HCT116 (cell line): ENCODE measurements around the gene MTPN. TPM values are rescaled to one million over a fixed set of nuclear protein-coding genes. Genes with fewer than 3 reads are reported as not detected.

Experiments
- ATAC-seq: fragments of 200-7000 bp; cut with Tn5 transposase; 2 replicates; pipeline ENCODE4 v1.9.1; 2020; ENCODE audit warnings: mild to moderate bottlenecking, moderate library complexity
- BruUV-seq: library from RNA; stranded (reverse); fragments of 400-500 nt; replicated peaks from 2 replicates; lab custom pipeline; 2021; lab: Mats Ljungman, UMichigan
- CTCF ChIA-PET: fragments of 300-600 bp; sonication (Branson Sonifier 250); formaldehyde crosslinking; loops from one replicate; lab custom pipeline; 2021; ENCODE audit warnings: antibody characterized with exemption; lab: Charles Lee
- POLR2A ChIA-PET: fragments of 300-600, 350-600 bp; sonication (Branson Sonifier 250); formaldehyde crosslinking; loops from one replicate; lab custom pipeline; 2021; ENCODE audit warnings: antibody characterized with exemption; lab: Charles Lee
- RAD21 ChIA-PET, 2 experiments: fragments of 300-600 bp; sonication (Branson Sonifier 250); formaldehyde crosslinking; loops; one replicate each; lab custom pipeline; 2023; ENCODE audit warnings: low total read pairs in 2 of 2; ENCODE audit not compliant: uncharacterized antibody in 2 of 2, unreplicated experiment in 2 of 2, low non-redundant PET in 1 of 2; lab: Charles Lee
- DNase-seq: peaks from one replicate; pipeline ENCODE4 v3.0.0-alpha.2; 2010; ENCODE audit warnings: low read depth, low spot score
- H2AFZ ChIP-seq: fragments of 200-600 bp; shearing (Covaris generic), sonication (generic); 2 replicates; pipeline ENCODE4 v1.6.1; 2017; ENCODE audit warnings: low read depth, mixed run types, mixed read lengths, antibody characterized with exemption, low read length; ENCODE audit not compliant: poor library complexity, severe bottlenecking
- H3K27ac ChIP-seq: 2 replicates; pipeline ENCODE4 v1.5.1; 2012; ENCODE audit warnings: low read depth, low read length
- H3K27me3 ChIP-seq: fragments of 200-600 bp; sonication (generic); 2 replicates; pipeline ENCODE4 v1.6.1; 2016; ENCODE audit warnings: mixed run types, low read length, mixed read lengths; ENCODE audit not compliant: insufficient read depth
- H3K36me3 ChIP-seq, 2 experiments: fragments of 200-500 bp in 1 of 2; fragments of 200-600 bp in 1 of 2; sonication (Bioruptor generic) in 1 of 2; sonication (generic) in 1 of 2; 2 replicates each; pipeline versions ENCODE4 v1.5.1 to v1.6.1; 2014 to 2016; ENCODE audit warnings: low read length in 2 of 2, inconsistent platforms in 1 of 2, mixed read lengths in 1 of 2, mixed run types in 1 of 2; ENCODE audit not compliant: insufficient read depth in 2 of 2, control insufficient read depth in 1 of 2
- H3K4me1 ChIP-seq, 2 experiments: fragments of 200-600 bp in 1 of 2; sonication (generic) in 1 of 2; 2 replicates each; pipeline versions ENCODE4 v1.5.1 to v1.6.1; 2012 to 2017; ENCODE audit warnings: low read length in 2 of 2, inconsistent platforms in 1 of 2, mild to moderate bottlenecking in 1 of 2, mixed read lengths in 1 of 2, mixed run types in 1 of 2, moderate library complexity in 1 of 2; ENCODE audit not compliant: insufficient read depth in 2 of 2, control insufficient read depth in 1 of 2
- H3K4me2 ChIP-seq: fragments of 200-600 bp; sonication (generic); 2 replicates; pipeline ENCODE4 v1.6.1; 2017; ENCODE audit warnings: mixed run types, low read length, mixed read lengths
- H3K4me3 ChIP-seq, 2 experiments: fragments of 200-600 bp in 1 of 2; sonication (generic) in 1 of 2; replicated peaks in 1 of 2; 2 replicates each; pipeline ENCODE4 v1.5.1; 2011 to 2016; ENCODE audit warnings: low read length in 2 of 2, control low read depth in 1 of 2, low read depth in 1 of 2, mild to moderate bottlenecking in 1 of 2, mixed read lengths in 1 of 2, mixed run types in 1 of 2
- H3K79me2 ChIP-seq: fragments of 200-600 bp; sonication (generic); 2 replicates; pipeline ENCODE4 v1.6.1; 2017; ENCODE audit warnings: mild to moderate bottlenecking, mixed run types, low read length, moderate library complexity, mixed read lengths; ENCODE audit not compliant: insufficient read depth
- H3K9ac ChIP-seq: fragments of 200-600 bp; sonication (generic); 2 replicates; pipeline ENCODE4 v1.6.1; 2016; ENCODE audit warnings: low read length, mixed read lengths
- H3K9me2 ChIP-seq: fragments of 200-600 bp; sonication (generic), shearing (Covaris generic); 2 replicates; pipeline ENCODE4 v1.6.1; 2017; ENCODE audit warnings: mixed run types, mild to moderate bottlenecking, moderate library complexity; ENCODE audit not compliant: insufficient read depth
- H3K9me3 ChIP-seq, 2 experiments: fragments of 200-500 bp in 1 of 2; fragments of 200-600 bp in 1 of 2; sonication (Bioruptor generic) in 1 of 2; sonication (generic) in 1 of 2; 2 replicates each; pipeline ENCODE4 v1.6.1; 2014 to 2017; ENCODE audit warnings: low read length in 2 of 2, mixed read lengths in 2 of 2, inconsistent platforms in 1 of 2, low read depth in 1 of 2, mild to moderate bottlenecking in 1 of 2, mixed run types in 1 of 2, moderate library complexity in 1 of 2; ENCODE audit not compliant: control insufficient read depth in 1 of 2, insufficient read depth in 1 of 2
- H4K20me1 ChIP-seq: fragments of 200-600 bp; sonication (generic), shearing (Covaris generic); 2 replicates; pipeline ENCODE4 v1.6.1; 2017; ENCODE audit warnings: mixed run types, mild to moderate bottlenecking, moderate library complexity; ENCODE audit not compliant: insufficient read depth
- CBX3 ChIP-seq: IDR thresholded peaks from 2 replicates; pipeline ENCODE4 v1.6.1; 2012; ENCODE audit warnings: low read depth
- EGR1 ChIP-seq: IDR thresholded peaks from 2 replicates; pipeline ENCODE4 v1.6.1; 2012; ENCODE audit warnings: low read depth
- ELF1 ChIP-seq: IDR thresholded peaks from 2 replicates; pipeline ENCODE4 v1.6.1; 2012; ENCODE audit warnings: low read depth, borderline replicate concordance
- JUND ChIP-seq: IDR thresholded peaks from 2 replicates; pipeline ENCODE4 v1.6.1; 2012
- POLR2A ChIP-seq: IDR thresholded peaks from 2 replicates; pipeline ENCODE4 v1.7.0; 2011; ENCODE audit warnings: borderline replicate concordance; ENCODE audit not compliant: insufficient read depth, insufficient read length; ENCODE audit errors: extremely low read depth
- POLR2AphosphoS5 ChIP-seq: IDR thresholded peaks from 2 replicates; pipeline ENCODE4 v1.6.1; 2011; ENCODE audit warnings: mild to moderate bottlenecking, low read depth, low read length, moderate library complexity
- RAD21 ChIP-seq: IDR thresholded peaks from 2 replicates; pipeline ENCODE4 v1.6.1; 2012; ENCODE audit warnings: low read depth, mild to moderate bottlenecking
- SIN3A ChIP-seq: IDR thresholded peaks from 2 replicates; pipeline ENCODE4 v1.6.1; 2012; ENCODE audit warnings: low read depth
- SRF ChIP-seq: IDR thresholded peaks from 2 replicates; pipeline ENCODE4 v1.6.1; 2012; ENCODE audit warnings: low read depth
- TCF7L2 ChIP-seq: IDR thresholded peaks from 2 replicates; pipeline ENCODE4 v1.7.0; 2011; ENCODE audit warnings: borderline replicate concordance, inconsistent platforms; ENCODE audit not compliant: insufficient read depth, insufficient read length; ENCODE audit errors: extremely low read depth
- YY1 ChIP-seq: IDR thresholded peaks from 2 replicates; pipeline ENCODE4 v1.6.1; 2011; ENCODE audit warnings: low read length, low read depth, moderate library complexity, mild to moderate bottlenecking; ENCODE audit not compliant: insufficient replicate concordance; ENCODE audit errors: extremely low read depth
- intact Hi-C: fragments of 100-400 bp; cut with micrococcal nuclease; formaldehyde crosslinking; loops from 2 replicates; pipeline ENCODE4 v1.10.0; 2022
- total RNA-seq: library from RNA; stranded (reverse); gene quantifications from one replicate; pipeline ENCODE4 v1.2.1, GENCODE V29; 2021; ENCODE audit not compliant: unreplicated experiment
- TF ChIP-seq, protein P1 (sequence below): IDR thresholded peaks from 2 replicates; pipeline ENCODE4 v1.6.1; 2012
- TF ChIP-seq, protein P2 (sequence below): IDR thresholded peaks from 2 replicates; pipeline ENCODE4 v1.6.1; 2012
- TF ChIP-seq, protein P3 (sequence below): IDR thresholded peaks from 2 replicates; pipeline ENCODE4 v1.6.1; 2011; ENCODE audit warnings: mild to moderate bottlenecking, low read length, moderate library complexity; ENCODE audit not compliant: insufficient replicate concordance; ENCODE audit errors: extremely low read depth
- TF ChIP-seq, protein P4 (sequence below), 3 experiments: fragments of 200-600 bp in 1 of 3; sonication (generic) in 1 of 3; IDR thresholded peaks in 2 of 3; conservative IDR thresholded peaks in 1 of 3; 2 replicates each; pipeline ENCODE4 v1.5.1; 2012 to 2017; ENCODE audit warnings: low read depth in 2 of 3, low read length in 2 of 3, antibody characterized with exemption in 1 of 3, borderline replicate concordance in 1 of 3, control low read depth in 1 of 3, mild to moderate bottlenecking in 1 of 3, mixed read lengths in 1 of 3, mixed run types in 1 of 3, moderate library complexity in 1 of 3; ENCODE audit not compliant: insufficient read depth in 1 of 3

MTPN gene
- total RNA-seq, 1 experiment from 2014 or later: 152 TPM

DNA sequence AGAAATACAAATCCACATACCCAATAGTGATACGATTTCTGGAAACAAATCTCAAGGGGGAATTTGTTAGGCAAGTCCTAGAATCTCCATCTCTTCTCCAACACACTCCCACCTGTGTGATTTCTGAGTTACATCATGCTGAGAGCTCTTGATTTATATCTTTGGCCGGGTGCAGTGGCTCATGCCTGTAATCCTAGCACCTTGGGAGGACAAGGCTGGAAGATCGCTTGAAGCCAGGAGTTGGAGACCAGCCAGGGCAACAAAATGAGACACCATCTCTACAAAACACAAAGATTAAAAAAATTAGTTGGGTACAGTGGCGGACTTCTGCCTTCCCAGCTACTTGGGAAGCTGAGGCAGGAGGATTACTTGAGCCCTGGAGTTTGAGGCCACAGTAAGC, 1.5 kb upstream of the MTPN start:
- TF ChIP-seq, protein P1, sequence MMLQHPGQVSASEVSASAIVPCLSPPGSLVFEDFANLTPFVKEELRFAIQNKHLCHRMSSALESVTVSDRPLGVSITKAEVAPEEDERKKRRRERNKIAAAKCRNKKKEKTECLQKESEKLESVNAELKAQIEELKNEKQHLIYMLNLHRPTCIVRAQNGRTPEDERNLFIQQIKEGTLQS: no peak
- TF ChIP-seq POLR2A: no peak
- TF ChIP-seq CBX3: no peak
- TF ChIP-seq YY1: no peak
- TF ChIP-seq, protein P2, sequence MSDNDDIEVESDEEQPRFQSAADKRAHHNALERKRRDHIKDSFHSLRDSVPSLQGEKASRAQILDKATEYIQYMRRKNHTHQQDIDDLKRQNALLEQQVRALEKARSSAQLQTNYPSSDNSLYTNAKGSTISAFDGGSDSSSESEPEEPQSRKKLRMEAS: no peak
- TF ChIP-seq RAD21: no peak
- TF ChIP-seq TCF7L2: no peak
- no peak for TF ChIP-seq ELF1
- TF ChIP-seq JUND: no peak
- no peak for TF ChIP-seq SIN3A
- TF ChIP-seq, protein P3, sequence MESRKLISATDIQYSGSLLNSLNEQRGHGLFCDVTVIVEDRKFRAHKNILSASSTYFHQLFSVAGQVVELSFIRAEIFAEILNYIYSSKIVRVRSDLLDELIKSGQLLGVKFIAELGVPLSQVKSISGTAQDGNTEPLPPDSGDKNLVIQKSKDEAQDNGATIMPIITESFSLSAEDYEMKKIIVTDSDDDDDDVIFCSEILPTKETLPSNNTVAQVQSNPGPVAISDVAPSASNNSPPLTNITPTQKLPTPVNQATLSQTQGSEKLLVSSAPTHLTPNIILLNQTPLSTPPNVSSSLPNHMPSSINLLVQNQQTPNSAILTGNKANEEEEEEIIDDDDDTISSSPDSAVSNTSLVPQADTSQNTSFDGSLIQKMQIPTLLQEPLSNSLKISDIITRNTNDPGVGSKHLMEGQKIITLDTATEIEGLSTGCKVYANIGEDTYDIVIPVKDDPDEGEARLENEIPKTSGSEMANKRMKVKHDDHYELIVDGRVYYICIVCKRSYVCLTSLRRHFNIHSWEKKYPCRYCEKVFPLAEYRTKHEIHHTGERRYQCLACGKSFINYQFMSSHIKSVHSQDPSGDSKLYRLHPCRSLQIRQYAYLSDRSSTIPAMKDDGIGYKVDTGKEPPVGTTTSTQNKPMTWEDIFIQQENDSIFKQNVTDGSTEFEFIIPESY: no peak
- no peak for TF ChIP-seq POLR2AphosphoS5
- no peak for TF ChIP-seq SRF
- TF ChIP-seq, protein P4, sequence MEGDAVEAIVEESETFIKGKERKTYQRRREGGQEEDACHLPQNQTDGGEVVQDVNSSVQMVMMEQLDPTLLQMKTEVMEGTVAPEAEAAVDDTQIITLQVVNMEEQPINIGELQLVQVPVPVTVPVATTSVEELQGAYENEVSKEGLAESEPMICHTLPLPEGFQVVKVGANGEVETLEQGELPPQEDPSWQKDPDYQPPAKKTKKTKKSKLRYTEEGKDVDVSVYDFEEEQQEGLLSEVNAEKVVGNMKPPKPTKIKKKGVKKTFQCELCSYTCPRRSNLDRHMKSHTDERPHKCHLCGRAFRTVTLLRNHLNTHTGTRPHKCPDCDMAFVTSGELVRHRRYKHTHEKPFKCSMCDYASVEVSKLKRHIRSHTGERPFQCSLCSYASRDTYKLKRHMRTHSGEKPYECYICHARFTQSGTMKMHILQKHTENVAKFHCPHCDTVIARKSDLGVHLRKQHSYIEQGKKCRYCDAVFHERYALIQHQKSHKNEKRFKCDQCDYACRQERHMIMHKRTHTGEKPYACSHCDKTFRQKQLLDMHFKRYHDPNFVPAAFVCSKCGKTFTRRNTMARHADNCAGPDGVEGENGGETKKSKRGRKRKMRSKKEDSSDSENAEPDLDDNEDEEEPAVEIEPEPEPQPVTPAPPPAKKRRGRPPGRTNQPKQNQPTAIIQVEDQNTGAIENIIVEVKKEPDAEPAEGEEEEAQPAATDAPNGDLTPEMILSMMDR (IDR thresholded peaks at IDR 0.05 in 2 of 3, conservative IDR thresholded peaks at IDR 0.05 in 1 of 3; ENCODE audit: borderline replicate concordance in 1 of 3, insufficient read depth in 1 of 3, low read depth in 2 of 3, low read length in 2 of 3): no peak
- no peak for TF ChIP-seq EGR1
- intact Hi-C loops: no loop called here
- no TSS peak for BruUV-seq
- ChIA-PET POLR2A (no interaction called here), CTCF (interaction anchor here (1.2 kb wide), 1 partner anchor 358 kb away, joined by 3 read pairs; no protein-coding TSS in a partner anchor), RAD21 (interaction anchor here in 1 of 2 experiments (0.5 kb wide), 1 partner anchor 704 kb away, joined by 3 read pairs; no protein-coding TSS in a partner anchor)
- Histone ChIP-seq H3K4me1 (peaks cover 5 to 14% of the 10 kb centered on the region in 2 experiments; a peak in 3 of 4 replicates), H3K79me2 (peaks cover 35% of the 10 kb centered on the region), H3K9me3 (no peaks in the 10 kb centered on the region), H4K20me1 (peaks cover 6% of the 10 kb centered on the region; the same call in 1 of the 2 replicates), H3K9me2 (no peaks in the 10 kb centered on the region), H3K9ac (no peak overlapping the region), H2AFZ (no peak overlapping the region), H3K27ac (no peak overlapping the region), H3K4me3 (no peak overlapping the region), H3K27me3 (no peaks in the 10 kb centered on the region), H3K4me2 (no peak overlapping the region), H3K36me3 (no peaks in the 10 kb centered on the region)
- no peak for ATAC-seq
- no peak for DNase-seq
